OCI-LY3 (cell line): ENCODE data around the gene SEL1L2.

Source experiments
- H2AFZ ChIP-seq: fragments of 200-600, 300-600 bp; shearing (Covaris generic); 2 replicates; pipeline ENCODE4 v1.6.0; 2014; ENCODE audit warnings: antibody characterized with exemption, low read depth, low read length
- H3K27ac ChIP-seq: fragments of 200-600, 300-600 bp; sonication (generic); 2 replicates; pipeline ENCODE4 v1.5.1; 2014; ENCODE audit warnings: mild to moderate bottlenecking, low read length, moderate library complexity, mixed read lengths
- H3K27me3 ChIP-seq: fragments of 200-600, 300-600 bp; sonication (generic); 2 replicates; pipeline ENCODE4 v1.6.1; 2014; ENCODE audit warnings: low read depth, low read length, mixed read lengths
- H3K36me3 ChIP-seq: fragments of 200-600, 300-600 bp; sonication (generic); replicated peaks from 2 replicates; pipeline ENCODE3; 2014; ENCODE audit warnings: low read depth, low read length, mixed read lengths
- H3K4me1 ChIP-seq: fragments of 300-600, 200-600 bp; sonication (generic); 2 replicates; pipeline ENCODE4 v1.6.1; 2014; ENCODE audit warnings: low read length, mixed read lengths
- H3K4me2 ChIP-seq: fragments of 200-600, 300-600 bp; sonication (generic); 2 replicates; pipeline ENCODE4 v1.6.1; 2014; ENCODE audit warnings: low read length, mixed read lengths
- H3K4me3 ChIP-seq: fragments of 300-600, 200-600 bp; sonication (generic); 2 replicates; pipeline ENCODE4 v1.5.1; 2014; ENCODE audit warnings: antibody characterized with exemption, mild to moderate bottlenecking, low read length, moderate library complexity
- H3K79me2 ChIP-seq: fragments of 300-600, 200-600 bp; shearing (Covaris generic); 2 replicates; pipeline ENCODE4 v1.6.1; 2014; ENCODE audit warnings: mild to moderate bottlenecking, low read length, mixed read lengths
- H3K9ac ChIP-seq: fragments of 300-600, 200-600 bp; shearing (Covaris generic); 2 replicates; pipeline ENCODE4 v1.6.0; 2014; ENCODE audit warnings: mild to moderate bottlenecking, low read length, moderate library complexity
- H3K9me3 ChIP-seq: fragments of 200-600, 300-600 bp; shearing (Covaris generic); 2 replicates; pipeline ENCODE4 v1.6.1; 2014; ENCODE audit warnings: low read length, mixed read lengths; ENCODE audit not compliant: insufficient read depth
- H4K20me1 ChIP-seq: fragments of 200-600, 300-600 bp; sonication (generic); 2 replicates; pipeline ENCODE4 v1.6.1; 2016; ENCODE audit warnings: low read length, mixed read lengths; ENCODE audit not compliant: insufficient read depth
- CTCF ChIP-seq: fragments of 200-600, 300-600 bp; sonication (generic); IDR thresholded peaks from 2 replicates; pipeline ENCODE4 v1.5.1; 2014; ENCODE audit warnings: antibody characterized with exemption, low read length, low read depth
- EZH2phosphoT487 ChIP-seq: fragments of 200-600 bp; shearing (Covaris generic); IDR thresholded peaks from 2 replicates; pipeline ENCODE4 v1.6.1; 2018; ENCODE audit warnings: antibody characterized with exemption, mixed run types, low read depth

SEL1L2 gene

GRCh38 chr20:13809855-13810254 lies 180.6 kb downstream of the SEL1L2 start:
- Histone ChIP-seq H3K36me3 (peaks cover 63% of the 10 kb centered on the region), H3K4me1 (no peaks in the 10 kb centered on the region), H3K79me2 (no peaks in the 10 kb centered on the region), H3K27ac (no peak overlapping the region), H3K9me3 (no peaks in the 10 kb centered on the region), H3K4me2 (no peak overlapping the region), H4K20me1 (no peaks in the 10 kb centered on the region), H2AFZ (no peak overlapping the region), H3K4me3 (no peak overlapping the region), H3K9ac (no peak overlapping the region), H3K27me3 (no peaks in the 10 kb centered on the region)
- TF ChIP-seq EZH2phosphoT487, result no peak
- no peak for TF ChIP-seq CTCF

GRCh38 chr20:13809373-13809772 lies 181.0 kb downstream of the SEL1L2 start:
- Histone ChIP-seq H3K9ac (no peak overlapping the region), H3K4me3 (no peak overlapping the region), H3K27me3 (no peaks in the 10 kb centered on the region), H4K20me1 (no peaks in the 10 kb centered on the region), H3K4me2 (no peak overlapping the region), H3K27ac (no peak overlapping the region), H3K36me3 (peaks cover 61% of the 10 kb centered on the region), H3K79me2 (no peaks in the 10 kb centered on the region), H3K9me3 (no peaks in the 10 kb centered on the region), H2AFZ (no peak overlapping the region), H3K4me1 (no peaks in the 10 kb centered on the region)
- TF ChIP-seq EZH2phosphoT487 (no peak), CTCF (no peak)

- no peak overlapping the region for H3K4me2 ChIP-seq
- H3K4me1 ChIP-seq, result no peaks in the 10 kb centered on the region
- no peaks in the 10 kb centered on the region for H3K9me3 ChIP-seq
- TF ChIP-seq CTCF (no peak), EZH2phosphoT487 (no peak)
- H3K27ac ChIP-seq, result no peak overlapping the region
- H4K20me1 ChIP-seq, result no peaks in the 10 kb centered on the region
- no peak overlapping the region for H2AFZ ChIP-seq
- H3K27me3 ChIP-seq, result no peaks in the 10 kb centered on the region
- no peaks in the 10 kb centered on the region for H3K79me2 ChIP-seq
- H3K4me3 ChIP-seq, result no peak overlapping the region
- H3K36me3 ChIP-seq, result peaks cover 41% of the 10 kb centered on the region
- no peak overlapping the region for H3K9ac ChIP-seq
Observed at GRCh38 chr20:13800728-13801134, 189.7 kb downstream of the SEL1L2 start.

- Histone ChIP-seq H3K9ac (no peak overlapping the region), H2AFZ (no peak overlapping the region), H3K36me3 (peaks cover 46% of the 10 kb centered on the region), H4K20me1 (no peaks in the 10 kb centered on the region), H3K27ac (no peak overlapping the region), H3K9me3 (no peaks in the 10 kb centered on the region), H3K4me2 (no peak overlapping the region), H3K4me3 (no peak overlapping the region), H3K79me2 (no peaks in the 10 kb centered on the region), H3K4me1 (no peaks in the 10 kb centered on the region), H3K27me3 (no peaks in the 10 kb centered on the region)
- TF ChIP-seq CTCF (no peak), EZH2phosphoT487 (no peak)
Observed at GRCh38 chr20:13799974-13800373, 190.4 kb downstream of the SEL1L2 start.
